ENCODE data around the gene WNT4.

The WNT4 gene

GRCh38 chr1:22139066-22139594 is 3.8 kb downstream of the WNT4 start:
- H3K27me3 ChIP-seq (ENCODE audit: low read depth, low read length), result peaks cover 17% of the 10 kb centered on the region
- no peak overlapping the region for H3K4me3 ChIP-seq (ENCODE audit: low read depth in 1 of 2, low read length in 2 of 2)
- H3K4me1 ChIP-seq (ENCODE audit: control insufficient read depth in 1 of 2, insufficient read depth in 2 of 2, low read length in 2 of 2), result peaks cover 0 to 10% of the 10 kb centered on the region in 2 donors
- H3K27ac ChIP-seq (ENCODE audit: low read length), result no peak overlapping the region
- no peaks in the 10 kb centered on the region for H3K36me3 ChIP-seq (ENCODE audit: control insufficient read depth in 1 of 2, insufficient read depth in 2 of 2, low read length in 2 of 2)
- no peaks in the 10 kb centered on the region for H3K9me3 ChIP-seq (ENCODE audit: control insufficient read depth in 1 of 2, low read length in 2 of 2)

- no peak overlapping the region for H3K27ac ChIP-seq (ENCODE audit: low read length)
- no peak overlapping the region for H3K4me3 ChIP-seq (ENCODE audit: low read depth in 1 of 2, low read length in 2 of 2)
- no peaks in the 10 kb centered on the region for H3K9me3 ChIP-seq (ENCODE audit: control insufficient read depth in 1 of 2, low read length in 2 of 2)
- H3K4me1 ChIP-seq (ENCODE audit: control insufficient read depth in 1 of 2, insufficient read depth in 2 of 2, low read length in 2 of 2), result peaks cover 0 to 10% of the 10 kb centered on the region in 2 donors
- no peaks in the 10 kb centered on the region for H3K36me3 ChIP-seq (ENCODE audit: control insufficient read depth in 1 of 2, insufficient read depth in 2 of 2, low read length in 2 of 2)
- H3K27me3 ChIP-seq (ENCODE audit: low read depth, low read length), result peaks cover 12% of the 10 kb centered on the region
These were observed 5.7 kb downstream of the WNT4 start for GRCh38 chr1:22137004-22137720.

DNA sequence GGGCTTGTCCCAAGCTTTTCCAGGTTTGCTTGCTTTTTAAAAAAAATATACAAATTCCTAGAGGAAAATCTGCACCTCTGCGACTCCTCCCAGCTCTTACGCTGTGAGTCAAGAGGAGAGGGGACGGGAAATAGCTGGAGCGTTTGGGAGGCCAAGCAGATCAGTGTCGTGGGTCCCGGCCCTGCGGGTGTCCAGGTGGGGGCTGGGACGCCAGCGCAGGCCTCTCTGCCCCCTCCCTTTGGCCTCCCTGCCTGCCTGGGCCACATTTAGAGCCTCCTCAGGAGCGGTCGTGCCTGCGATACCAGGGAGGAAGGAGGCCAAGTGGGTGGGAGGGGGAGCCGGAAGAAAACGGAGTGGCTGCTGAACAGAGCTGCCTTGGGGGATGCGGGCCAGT is 9.0 kb downstream of the WNT4 start:
- H3K4me3 ChIP-seq (ENCODE audit: low read depth in 1 of 2, low read length in 2 of 2), result no peak overlapping the region
- H3K9me3 ChIP-seq (ENCODE audit: control insufficient read depth in 1 of 2, low read length in 2 of 2), result no peaks in the 10 kb centered on the region
- H3K36me3 ChIP-seq (ENCODE audit: control insufficient read depth in 1 of 2, insufficient read depth in 2 of 2, low read length in 2 of 2), result no peaks in the 10 kb centered on the region
- peaks cover 6% of the 10 kb centered on the region for H3K27me3 ChIP-seq (ENCODE audit: low read depth, low read length)
- no peak overlapping the region for H3K27ac ChIP-seq (ENCODE audit: low read length)
- peaks cover 0 to 4% of the 10 kb centered on the region in 2 donors for H3K4me1 ChIP-seq (ENCODE audit: control insufficient read depth in 1 of 2, insufficient read depth in 2 of 2, low read length in 2 of 2)

DNA sequence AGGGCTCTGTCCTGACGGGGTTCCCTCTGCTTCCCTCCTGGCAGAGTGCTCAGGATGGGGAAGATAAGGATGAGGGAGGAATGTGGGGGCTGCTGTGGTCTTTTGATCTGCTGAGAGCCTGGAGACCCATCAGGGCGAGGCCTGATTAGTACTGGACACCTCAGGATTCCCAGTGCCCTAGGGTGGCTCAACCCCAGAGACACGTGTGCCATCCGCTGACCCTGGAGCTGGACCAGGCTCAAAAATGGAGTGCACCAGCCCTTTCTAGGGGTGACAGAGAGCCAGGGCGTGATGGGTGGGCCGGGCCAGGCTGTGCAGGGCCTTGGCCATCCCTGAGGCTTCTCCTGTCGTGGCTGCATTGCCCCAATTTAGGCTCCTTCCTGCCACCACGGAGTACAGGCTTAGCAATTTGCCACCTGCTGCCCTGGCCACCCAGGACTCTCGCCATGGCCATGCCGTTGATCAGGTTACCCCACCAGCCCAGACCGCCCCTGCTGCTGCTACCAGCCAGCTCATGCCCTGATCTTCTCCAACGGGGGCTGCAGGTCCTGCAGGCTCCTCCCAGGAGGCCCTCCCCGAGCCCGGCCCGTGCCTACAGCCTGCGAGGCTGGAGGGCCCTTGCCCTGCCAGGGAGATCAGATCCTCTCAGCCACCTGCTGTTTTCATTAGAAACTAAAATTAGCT is 9.5 kb downstream of the WNT4 start:
- no peaks in the 10 kb centered on the region for H3K36me3 ChIP-seq (ENCODE audit: control insufficient read depth in 1 of 2, insufficient read depth in 2 of 2, low read length in 2 of 2)
- H3K27ac ChIP-seq (ENCODE audit: low read length), result no peak overlapping the region
- no peak overlapping the region for H3K4me3 ChIP-seq (ENCODE audit: low read depth in 1 of 2, low read length in 2 of 2)
- H3K27me3 ChIP-seq (ENCODE audit: low read depth, low read length), result peaks cover 6% of the 10 kb centered on the region
- H3K4me1 ChIP-seq (ENCODE audit: control insufficient read depth in 1 of 2, insufficient read depth in 2 of 2, low read length in 2 of 2), result peaks cover 0 to 4% of the 10 kb centered on the region in 2 donors
- no peaks in the 10 kb centered on the region for H3K9me3 ChIP-seq (ENCODE audit: control insufficient read depth in 1 of 2, low read length in 2 of 2)

DNA sequence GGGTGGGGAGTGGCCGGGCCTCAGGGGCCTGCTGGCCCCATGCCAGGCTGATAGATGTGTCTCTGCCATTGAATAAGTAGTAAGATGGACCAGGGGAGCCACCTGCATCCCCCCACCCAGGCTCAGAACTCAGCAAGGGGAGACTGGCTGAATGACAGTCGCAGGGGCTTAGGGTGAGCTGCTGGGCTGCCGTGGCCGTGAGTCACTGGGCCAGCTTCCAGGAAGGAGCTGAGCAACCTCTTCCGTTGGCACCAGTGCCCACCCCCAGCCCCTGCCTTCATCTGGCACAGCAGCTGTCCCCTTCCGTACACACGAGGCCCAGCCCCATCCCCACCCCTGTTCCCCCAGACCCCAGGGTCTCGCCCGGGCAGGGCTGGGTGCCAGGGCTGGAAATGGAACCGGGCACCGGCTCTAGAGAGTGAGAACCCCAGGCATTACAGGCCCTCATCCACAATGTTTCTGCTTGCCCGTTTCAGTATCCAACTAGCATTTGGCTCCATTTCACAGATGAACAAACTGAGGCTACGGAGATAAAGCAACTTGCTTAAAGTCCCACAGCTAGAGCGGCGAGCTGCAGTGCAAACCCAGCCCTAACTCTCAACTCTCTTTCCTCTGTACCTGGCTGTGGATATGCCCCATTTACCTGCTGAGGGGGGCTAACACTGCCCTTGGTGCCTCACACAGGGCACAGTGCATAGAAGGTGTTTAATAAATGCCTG is 10.2 kb downstream of the WNT4 start:
- Histone ChIP-seq H3K9me3 (ENCODE audit: control insufficient read depth in 1 of 2, low read length in 2 of 2) (no peaks in the 10 kb centered on the region), H3K4me3 (ENCODE audit: low read depth in 1 of 2, low read length in 2 of 2) (no peak overlapping the region), H3K4me1 (ENCODE audit: control insufficient read depth in 1 of 2, insufficient read depth in 2 of 2, low read length in 2 of 2) (peaks cover 0 to 4% of the 10 kb centered on the region in 2 donors), H3K27ac (ENCODE audit: low read length) (no peak overlapping the region), H3K27me3 (ENCODE audit: low read depth, low read length) (peaks cover 6% of the 10 kb centered on the region), H3K36me3 (ENCODE audit: control insufficient read depth in 1 of 2, insufficient read depth in 2 of 2, low read length in 2 of 2) (no peaks in the 10 kb centered on the region)

DNA sequence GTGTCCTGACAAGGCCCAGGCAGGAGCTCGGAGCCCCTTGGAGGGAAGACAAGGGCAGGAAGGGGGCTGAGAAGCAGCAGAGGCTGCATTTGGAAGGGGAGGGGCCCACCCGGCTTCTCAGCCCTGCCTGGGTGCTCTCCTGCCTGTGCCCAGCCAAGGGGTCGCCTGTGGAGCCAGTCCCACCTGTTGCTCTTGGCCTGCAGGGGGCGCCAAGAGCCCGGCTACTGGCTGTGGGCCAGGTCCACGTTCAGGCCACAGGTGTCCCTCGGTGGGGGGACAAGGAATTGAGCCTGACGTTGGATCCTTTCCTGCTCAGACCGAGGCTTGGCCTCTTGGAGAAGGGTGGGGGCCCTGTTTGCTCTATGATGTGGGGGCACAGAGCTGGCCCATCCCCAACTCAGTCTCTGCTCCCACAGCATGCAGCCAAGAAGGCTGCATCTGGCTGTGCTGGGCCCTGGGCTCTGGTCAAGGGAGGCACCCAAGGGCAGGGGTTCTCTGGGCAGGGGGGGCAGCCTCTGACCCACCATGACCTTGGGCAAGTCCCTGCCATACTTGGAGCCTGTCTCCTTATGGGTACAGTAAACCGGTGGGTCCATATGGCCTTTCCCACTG is 10.9 kb downstream of the WNT4 start:
- no peaks in the 10 kb centered on the region for H3K36me3 ChIP-seq (ENCODE audit: control insufficient read depth in 1 of 2, insufficient read depth in 2 of 2, low read length in 2 of 2)
- no peak overlapping the region for H3K4me3 ChIP-seq (ENCODE audit: low read depth in 1 of 2, low read length in 2 of 2)
- peaks cover 0 to 4% of the 10 kb centered on the region in 2 donors for H3K4me1 ChIP-seq (ENCODE audit: control insufficient read depth in 1 of 2, insufficient read depth in 2 of 2, low read length in 2 of 2)
- H3K27me3 ChIP-seq (ENCODE audit: low read depth, low read length), result peaks cover 6% of the 10 kb centered on the region
- no peaks in the 10 kb centered on the region for H3K9me3 ChIP-seq (ENCODE audit: control insufficient read depth in 1 of 2, low read length in 2 of 2)
- no peak overlapping the region for H3K27ac ChIP-seq (ENCODE audit: low read length)

DNA sequence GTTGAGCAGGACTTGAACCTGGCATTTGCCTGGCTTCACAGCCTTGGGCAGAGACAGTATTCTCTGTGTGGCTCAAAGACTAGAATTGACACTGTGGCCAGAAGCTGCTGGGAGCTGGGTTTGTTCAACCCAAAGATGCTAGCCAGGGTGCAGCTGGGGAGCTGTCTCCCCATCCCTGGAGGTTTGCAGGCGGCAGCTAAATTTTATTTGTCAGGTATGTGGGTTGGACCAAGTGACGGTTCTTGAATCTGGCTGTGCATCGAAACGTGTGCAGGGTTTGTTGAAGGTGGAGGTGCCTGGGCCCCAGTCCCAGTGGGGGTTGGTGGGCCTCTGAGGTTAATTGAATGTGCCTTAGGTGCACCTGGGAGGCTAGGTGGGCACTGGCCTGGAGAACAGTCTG is 11.8 kb downstream of the WNT4 start:
- Histone ChIP-seq H3K4me3 (ENCODE audit: low read depth in 1 of 2, low read length in 2 of 2) (no peak overlapping the region), H3K36me3 (ENCODE audit: control insufficient read depth in 1 of 2, insufficient read depth in 2 of 2, low read length in 2 of 2) (no peaks in the 10 kb centered on the region), H3K4me1 (ENCODE audit: control insufficient read depth in 1 of 2, insufficient read depth in 2 of 2, low read length in 2 of 2) (peaks cover 0 to 4% of the 10 kb centered on the region in 2 donors), H3K27me3 (ENCODE audit: low read depth, low read length) (peaks cover 6% of the 10 kb centered on the region), H3K27ac (ENCODE audit: low read length) (no peak overlapping the region), H3K9me3 (ENCODE audit: control insufficient read depth in 1 of 2, low read length in 2 of 2) (no peaks in the 10 kb centered on the region)

- Histone ChIP-seq H3K9me3 (ENCODE audit: control insufficient read depth in 1 of 2, low read length in 2 of 2) (no peaks in the 10 kb centered on the region), H3K4me3 (ENCODE audit: low read depth in 1 of 2, low read length in 2 of 2) (no peak overlapping the region), H3K27me3 (ENCODE audit: low read depth, low read length) (peaks cover 6% of the 10 kb centered on the region), H3K4me1 (ENCODE audit: control insufficient read depth in 1 of 2, insufficient read depth in 2 of 2, low read length in 2 of 2) (peaks cover 0 to 4% of the 10 kb centered on the region in 2 donors), H3K27ac (ENCODE audit: low read length) (no peak overlapping the region), H3K36me3 (ENCODE audit: control insufficient read depth in 1 of 2, insufficient read depth in 2 of 2, low read length in 2 of 2) (no peaks in the 10 kb centered on the region)
These were observed 13.3 kb downstream of the WNT4 start for GRCh38 chr1:22129501-22130117.

DNA sequence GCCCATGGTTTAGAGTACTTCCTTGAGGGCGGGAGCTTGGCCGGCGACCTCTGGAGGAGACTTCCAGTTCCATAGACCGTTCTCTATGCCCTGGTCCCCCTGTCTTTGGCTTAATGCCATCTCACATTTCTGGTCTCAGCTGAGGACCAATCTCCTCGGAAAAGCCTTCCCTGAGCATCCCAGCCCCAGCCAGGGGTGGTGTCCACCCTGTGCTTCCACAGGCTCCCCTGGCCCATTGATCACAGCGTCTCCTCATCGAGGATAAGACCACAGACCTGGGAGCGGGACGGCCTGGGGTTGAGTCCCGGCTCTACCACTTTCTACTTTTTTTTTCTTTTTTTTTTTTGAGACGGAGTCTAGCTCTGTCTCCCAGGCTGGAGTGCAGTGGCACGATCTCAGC is 14.5 kb downstream of the WNT4 start:
- Histone ChIP-seq H3K4me3 (ENCODE audit: low read depth in 1 of 2, low read length in 2 of 2) (no peak overlapping the region), H3K27me3 (ENCODE audit: low read depth, low read length) (peaks cover 6% of the 10 kb centered on the region), H3K36me3 (ENCODE audit: control insufficient read depth in 1 of 2, insufficient read depth in 2 of 2, low read length in 2 of 2) (no peaks in the 10 kb centered on the region), H3K27ac (ENCODE audit: low read length) (no peak overlapping the region), H3K4me1 (ENCODE audit: control insufficient read depth in 1 of 2, insufficient read depth in 2 of 2, low read length in 2 of 2) (peaks cover 0 to 4% of the 10 kb centered on the region in 2 donors), H3K9me3 (ENCODE audit: control insufficient read depth in 1 of 2, low read length in 2 of 2) (no peaks in the 10 kb centered on the region)

- no peaks in the 10 kb centered on the region for H3K36me3 ChIP-seq (ENCODE audit: control insufficient read depth in 1 of 2, insufficient read depth in 2 of 2, low read length in 2 of 2)
- H3K4me3 ChIP-seq (ENCODE audit: low read depth in 1 of 2, low read length in 2 of 2), result no peak overlapping the region
- no peak overlapping the region for H3K27ac ChIP-seq (ENCODE audit: low read length)
- H3K4me1 ChIP-seq (ENCODE audit: control insufficient read depth in 1 of 2, insufficient read depth in 2 of 2, low read length in 2 of 2), result peaks cover 0 to 4% of the 10 kb centered on the region in 2 donors
- H3K27me3 ChIP-seq (ENCODE audit: low read depth, low read length), result peaks cover 6% of the 10 kb centered on the region
- no peaks in the 10 kb centered on the region for H3K9me3 ChIP-seq (ENCODE audit: control insufficient read depth in 1 of 2, low read length in 2 of 2)
These were observed 15.2 kb downstream of the WNT4 start for GRCh38 chr1:22127731-22128130.
